H9 (cell line): ENCODE measurements around the gene NMRAL1. TPM values are rescaled to one million over a fixed set of nuclear protein-coding genes. Genes with fewer than 3 reads are reported as not detected.

Experiments
- DNase-seq: peaks from one replicate; pipeline ENCODE4 v3.0.0-alpha.2; 2017
- H2AFZ ChIP-seq: one replicate; pipeline ENCODE4 v1.6.1; 2013; ENCODE audit warnings: mild to moderate bottlenecking, low read length, control low read depth, moderate library complexity
- H2AK5ac ChIP-seq: 2 replicates; pipeline ENCODE4 v1.6.1; 2013; ENCODE audit warnings: low read length, control low read depth, mixed read lengths; ENCODE audit not compliant: insufficient read length
- H2BK120ac ChIP-seq: one replicate; pipeline ENCODE4 v1.6.1; 2013; ENCODE audit warnings: low read depth, mild to moderate bottlenecking, low read length, control low read depth, inconsistent platforms; ENCODE audit not compliant: poor library complexity, severe bottlenecking
- H2BK12ac ChIP-seq: 2 replicates; pipeline ENCODE4 v1.6.1; 2013; ENCODE audit warnings: low read length, control low read depth, mixed read lengths, low read depth; ENCODE audit not compliant: insufficient read length
- H2BK15ac ChIP-seq: 2 replicates; pipeline ENCODE4 v1.6.1; 2013; ENCODE audit warnings: low read depth, low read length, control low read depth
- H2BK20ac ChIP-seq: one replicate; pipeline ENCODE4 v1.6.1; 2013; ENCODE audit warnings: low read depth, mild to moderate bottlenecking, low read length, control low read depth, inconsistent platforms; ENCODE audit not compliant: poor library complexity, severe bottlenecking
- H2BK5ac ChIP-seq: 2 replicates; pipeline ENCODE4 v1.6.1; 2013; ENCODE audit warnings: low read length, control low read depth, mixed read lengths; ENCODE audit not compliant: insufficient read length
- H3K14ac ChIP-seq: 2 replicates; pipeline ENCODE4 v1.6.1; 2013; ENCODE audit warnings: low read length, control low read depth; ENCODE audit not compliant: insufficient read depth
- H3K18ac ChIP-seq: 2 replicates; pipeline ENCODE4 v1.6.1; 2013; ENCODE audit warnings: low read depth, mild to moderate bottlenecking, mixed read lengths, low read length, control low read depth; ENCODE audit not compliant: insufficient read length
- H3K23ac ChIP-seq: 2 replicates; pipeline ENCODE4 v1.6.1; 2013; ENCODE audit warnings: low read length, control low read depth, mixed read lengths, low read depth; ENCODE audit not compliant: insufficient read length
- H3K23me2 ChIP-seq: 2 replicates; pipeline ENCODE4 v1.6.1; 2013; ENCODE audit warnings: low read depth, mild to moderate bottlenecking, mixed read lengths, low read length, control low read depth; ENCODE audit not compliant: insufficient read length, poor library complexity, severe bottlenecking
- H3K27ac ChIP-seq: 2 replicates; pipeline ENCODE4 v1.5.1; 2013; ENCODE audit warnings: low read length, control low read depth, mixed read lengths, low read depth; ENCODE audit not compliant: insufficient read length
- H3K27me3 ChIP-seq: 2 replicates; pipeline ENCODE4 v1.6.1; 2013; ENCODE audit warnings: low read length, control low read depth, inconsistent platforms; ENCODE audit not compliant: insufficient read depth
- H3K4ac ChIP-seq: 2 replicates; pipeline ENCODE4 v1.6.1; 2013; ENCODE audit warnings: low read depth, mild to moderate bottlenecking, control low read depth, inconsistent platforms, low read length, moderate library complexity
- H3K4me1 ChIP-seq: 2 replicates; pipeline ENCODE4 v1.6.1; 2013; ENCODE audit warnings: low read length, control low read depth, inconsistent platforms; ENCODE audit not compliant: insufficient read depth
- H3K4me2 ChIP-seq: 2 replicates; pipeline ENCODE4 v1.6.1; 2013; ENCODE audit warnings: low read length, control low read depth, mixed read lengths; ENCODE audit not compliant: insufficient read length, insufficient read depth
- H3K56ac ChIP-seq: 2 replicates; pipeline ENCODE4 v1.6.1; 2013; ENCODE audit warnings: low read depth, mild to moderate bottlenecking, mixed read lengths, low read length, control low read depth; ENCODE audit not compliant: insufficient read length
- H3K79me1 ChIP-seq: 2 replicates; pipeline ENCODE4 v1.6.1; 2013; ENCODE audit warnings: low read depth, mild to moderate bottlenecking, moderate library complexity, low read length, control low read depth, inconsistent platforms; ENCODE audit not compliant: insufficient read depth, poor library complexity, severe bottlenecking
- H3K79me2 ChIP-seq: 2 replicates; pipeline ENCODE4 v1.6.1; 2013; ENCODE audit warnings: low read length, control low read depth, inconsistent platforms; ENCODE audit not compliant: insufficient read depth
- H3K9ac ChIP-seq: 2 replicates; pipeline ENCODE4 v1.6.1; 2013; ENCODE audit warnings: low read length, control low read depth, mixed read lengths; ENCODE audit not compliant: insufficient read length; ENCODE audit errors: extremely low read depth
- H3K9me3 ChIP-seq: one replicate; pipeline ENCODE4 v1.6.1; 2013; ENCODE audit warnings: low read depth, low read length, inconsistent platforms; ENCODE audit not compliant: control insufficient read depth
- H3T11ph ChIP-seq: one replicate; pipeline ENCODE4 v1.6.1; 2013; ENCODE audit warnings: mild to moderate bottlenecking, low read length, control low read depth, inconsistent platforms
- H4K20me1 ChIP-seq: one replicate; pipeline ENCODE4 v1.6.1; 2013; ENCODE audit not compliant: control insufficient read depth, insufficient read length, insufficient read depth
- H4K5ac ChIP-seq: 2 replicates; pipeline ENCODE4 v1.6.1; 2013; ENCODE audit warnings: low read depth, mild to moderate bottlenecking, mixed read lengths, low read length, control low read depth; ENCODE audit not compliant: insufficient read length
- H4K8ac ChIP-seq: replicated peaks from 2 replicates; pipeline ENCODE4 v1.6.1; 2013; ENCODE audit warnings: low read length, control low read depth, mixed read lengths, low read depth; ENCODE audit not compliant: insufficient read length
- H4K91ac ChIP-seq: 2 replicates; pipeline ENCODE4 v1.6.1; 2013; ENCODE audit warnings: low read depth, mild to moderate bottlenecking, moderate library complexity, mixed read lengths, low read length, control low read depth; ENCODE audit not compliant: insufficient read length
- H3K27ac Mint-ChIP-seq, 3 experiments: 2 replicates in 2 of 3; 3 replicates in 1 of 3; pipeline ENCODE4 v1.8.0; 2020 to 2021; ENCODE audit warnings: mixed read lengths in 3 of 3, mild to moderate bottlenecking in 1 of 3, moderate library complexity in 1 of 3
- H3K27me3 Mint-ChIP-seq: 2 replicates; pipeline ENCODE4 v1.8.0; 2021; ENCODE audit warnings: low read depth, mild to moderate bottlenecking, moderate library complexity, mixed read lengths
- H3K36me3 Mint-ChIP-seq, 3 experiments: 2 replicates in 2 of 3; 3 replicates in 1 of 3; pipeline ENCODE4 v1.8.0; 2020 to 2021; ENCODE audit warnings: low read depth in 3 of 3, mixed read lengths in 3 of 3; ENCODE audit not compliant: insufficient read depth in 1 of 3
- H3K4me1 Mint-ChIP-seq, 2 experiments: 2 replicates each; pipeline ENCODE4 v1.8.0; 2020; ENCODE audit warnings: mixed read lengths in 2 of 2
- H3K4me3 Mint-ChIP-seq, 2 experiments: 2 replicates in 1 of 2; 3 replicates in 1 of 2; pipeline ENCODE4 v1.8.0; 2020 to 2021; ENCODE audit warnings: mild to moderate bottlenecking in 2 of 2, mixed read lengths in 2 of 2, moderate library complexity in 1 of 2
- H3K9me3 Mint-ChIP-seq, 2 experiments: 2 replicates in 1 of 2; 3 replicates in 1 of 2; pipeline ENCODE4 v1.8.0; 2020; ENCODE audit warnings: mild to moderate bottlenecking in 2 of 2, mixed read lengths in 2 of 2, moderate library complexity in 1 of 2
- WGBS: extraction: QIAGEN DNeasy Blood & Tissue Kit; methylation state at CpG from one replicate; pipeline ENCODE4 v1.1.7; 2013; ENCODE audit warnings: missing lambda C conversion rate, low lambda C conversion rate, mixed read lengths; ENCODE audit not compliant: insufficient read length; ENCODE audit errors: extremely low coverage; 5-methylcytosine and 5-hydroxymethylcytosine counted together
- total RNA-seq: library from RNA; stranded (reverse); gene quantifications from 2 replicates; pipeline ENCODE4 v1.2.1, GENCODE V29; 2021
- TF ChIP-seq, protein P1 (sequence below): fragments of 200-600 bp; sonication (generic); conservative IDR thresholded peaks from 3 replicates; pipeline ENCODE4 v1.8.0; 2021; ENCODE audit warnings: antibody characterized with exemption, mild to moderate bottlenecking

Gene NMRAL1
- total RNA-seq, 1 experiment from 2014 or later: 78.9 TPM

DNA sequence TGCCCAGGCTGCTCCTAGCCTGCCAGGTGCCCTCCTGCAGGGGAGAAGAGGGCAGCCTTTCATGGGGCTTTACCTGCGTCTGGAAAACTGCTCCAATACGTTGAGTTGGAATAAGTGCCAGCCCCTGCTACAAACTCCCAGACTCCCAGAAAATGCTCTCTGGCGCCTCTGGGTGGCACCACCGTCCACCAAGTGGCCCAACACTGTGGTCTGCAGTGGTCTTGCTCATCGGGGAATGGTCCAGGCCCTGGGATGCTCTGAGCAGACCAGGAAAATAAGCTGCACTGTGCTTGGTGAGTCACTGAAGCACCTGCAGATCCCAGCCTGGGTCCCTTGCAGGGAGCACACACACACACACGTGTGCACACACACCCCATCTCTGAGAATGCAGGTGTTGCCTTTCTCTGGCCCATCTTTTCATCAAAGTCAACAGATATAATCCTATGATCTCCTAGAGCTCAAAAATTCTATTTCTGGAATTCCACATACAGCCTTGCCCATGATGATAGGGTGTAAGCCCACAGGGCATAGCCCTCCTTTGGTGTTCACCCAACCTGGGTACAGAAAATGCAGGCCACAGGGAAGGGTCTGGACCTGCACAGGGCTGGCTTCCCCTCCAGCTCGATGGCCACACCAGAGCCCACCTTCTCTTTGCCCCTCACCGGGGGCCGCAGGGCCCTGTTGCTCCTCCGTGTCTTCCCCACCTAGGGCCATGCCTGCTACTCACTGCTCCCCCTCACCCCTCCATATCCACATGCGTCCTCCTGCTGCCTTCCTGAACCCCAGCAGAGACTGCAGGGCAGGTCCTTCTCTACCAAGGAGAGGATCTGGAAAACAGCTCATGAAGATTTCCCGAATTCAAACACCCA is 43.6 kb upstream of the NMRAL1 start:
- H4K20me1 ChIP-seq: no peaks in the 10 kb centered on the region
- H3K27me3 ChIP-seq: no peaks in the 10 kb centered on the region
- no peak overlapping the region for H3K4me2 ChIP-seq
- 0 out of 2 replicates have a peak, but pooled peaks cover 3% of the 10 kb centered on the region for H3K4me1 ChIP-seq
- no peak overlapping the region for H3K14ac ChIP-seq
- no peak overlapping the region for H2BK120ac ChIP-seq
- Mint-ChIP-seq H3K4me1 (peaks cover 29 to 46% of the 10 kb centered on the region in 2 experiments), H3K9me3 (no peaks in the 10 kb centered on the region), H3K36me3 (peaks cover 2 to 5% (median 4%) of the 10 kb centered on the region in 3 experiments; a peak in 4 of 7 replicates), H3K27ac (peak overlapping the region in 1 of 3 experiments; percentile 67; a peak in 2 of 7 replicates), H3K27me3 (peaks cover 2% of the 10 kb centered on the region; the same call in 1 of the 2 replicates), H3K4me3 (no peak overlapping the region)
- no peak overlapping the region for H4K8ac ChIP-seq
- TF ChIP-seq, protein P1, sequence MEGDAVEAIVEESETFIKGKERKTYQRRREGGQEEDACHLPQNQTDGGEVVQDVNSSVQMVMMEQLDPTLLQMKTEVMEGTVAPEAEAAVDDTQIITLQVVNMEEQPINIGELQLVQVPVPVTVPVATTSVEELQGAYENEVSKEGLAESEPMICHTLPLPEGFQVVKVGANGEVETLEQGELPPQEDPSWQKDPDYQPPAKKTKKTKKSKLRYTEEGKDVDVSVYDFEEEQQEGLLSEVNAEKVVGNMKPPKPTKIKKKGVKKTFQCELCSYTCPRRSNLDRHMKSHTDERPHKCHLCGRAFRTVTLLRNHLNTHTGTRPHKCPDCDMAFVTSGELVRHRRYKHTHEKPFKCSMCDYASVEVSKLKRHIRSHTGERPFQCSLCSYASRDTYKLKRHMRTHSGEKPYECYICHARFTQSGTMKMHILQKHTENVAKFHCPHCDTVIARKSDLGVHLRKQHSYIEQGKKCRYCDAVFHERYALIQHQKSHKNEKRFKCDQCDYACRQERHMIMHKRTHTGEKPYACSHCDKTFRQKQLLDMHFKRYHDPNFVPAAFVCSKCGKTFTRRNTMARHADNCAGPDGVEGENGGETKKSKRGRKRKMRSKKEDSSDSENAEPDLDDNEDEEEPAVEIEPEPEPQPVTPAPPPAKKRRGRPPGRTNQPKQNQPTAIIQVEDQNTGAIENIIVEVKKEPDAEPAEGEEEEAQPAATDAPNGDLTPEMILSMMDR: peak; percentile 87
- no peaks in the 10 kb centered on the region for H3K79me2 ChIP-seq
- no CpG with 5 or more reads among the region's 12 CpGs for WGBS
- no peak overlapping the region for H2AK5ac ChIP-seq
- no peak overlapping the region for H3K4ac ChIP-seq
- peak; percentile 84 for DNase-seq
- H3K9ac ChIP-seq: no peak overlapping the region
- no peak overlapping the region for H2BK15ac ChIP-seq
- no peak overlapping the region for H2BK20ac ChIP-seq
- no peak overlapping the region for H2AFZ ChIP-seq
- no peak overlapping the region for H4K5ac ChIP-seq
- H3K79me1 ChIP-seq: no peaks in the 10 kb centered on the region
- H3K56ac ChIP-seq: no peak overlapping the region
- H3K9me3 ChIP-seq: no peaks in the 10 kb centered on the region
- no peak overlapping the region for H4K91ac ChIP-seq
- H3K23me2 ChIP-seq: no peaks in the 10 kb centered on the region
- no peak overlapping the region for H2BK5ac ChIP-seq
- no peak overlapping the region for H3K23ac ChIP-seq
- no peak overlapping the region for H2BK12ac ChIP-seq
- H3T11ph ChIP-seq: no peak overlapping the region
- H3K27ac ChIP-seq: no peak overlapping the region
- no peak overlapping the region for H3K18ac ChIP-seq
